Measurements from ENCODE around the gene FXYD2. TPM values are rescaled to one million over a fixed set of nuclear protein-coding genes. Genes with fewer than 3 reads are reported as not detected.

Gene FXYD2
- total and polyA plus RNA-seq, 10 of the 15 experiments (the other 5 are each of a cell fraction or from before 2014, with no cell fraction given): 1.2 to 4.5 (median 2.4) TPM

DNA sequence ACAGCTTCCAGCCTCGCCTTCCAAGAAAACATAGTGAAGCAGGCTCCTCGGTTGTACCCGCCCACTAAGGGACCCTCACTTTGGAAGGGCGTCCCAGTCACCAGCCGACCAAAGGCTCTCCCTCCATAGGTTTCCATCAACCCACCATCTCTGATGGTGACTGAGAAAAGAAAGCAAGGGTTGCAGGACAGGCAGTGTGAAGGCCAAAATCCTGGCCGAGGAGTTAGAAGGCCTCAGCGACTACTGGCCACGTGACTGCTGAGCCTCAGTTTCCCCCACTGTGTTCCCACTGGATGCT, 49.2 kb upstream of the FXYD2 start:
- no peak for DNase-seq (ENCODE audit: low read depth, low spot score)
- peaks cover 13 to 18% of the 10 kb centered on the region in 2 experiments for H3K27me3 ChIP-seq (replicated peaks in 1 of 2; ENCODE audit: control insufficient read depth in 2 of 2, insufficient read depth in 2 of 2, low read length in 1 of 2)
- H3K27ac ChIP-seq (ENCODE audit: control insufficient read depth, insufficient read depth): no peak overlapping the region
- in situ Hi-C loops (cut with MboI) (no loop called here), intact Hi-C loops (cut with micrococcal nuclease; ENCODE audit: unreplicated experiment) (no loop called here)
- no peak overlapping the region for H3K4me2 ChIP-seq (ENCODE audit: control insufficient read depth, insufficient read depth)
- RAD21 ChIA-PET (ENCODE audit: unreplicated experiment): no interaction called here
- no peaks in the 10 kb centered on the region for H3K9me3 ChIP-seq (replicated peaks; ENCODE audit: control insufficient read depth, insufficient read depth, low read length)
- CTCF ChIA-PET: no interaction called here
- 27% methylated on average over 8 of the region's 8 CpGs for WGBS (ENCODE audit: insufficient coverage, insufficient replicate concordance, low lambda C conversion rate, missing lambda C conversion rate)
- ATAC-seq: no peak
- POLR2A ChIA-PET: no interaction called here
- no peaks in the 10 kb centered on the region for H3K79me2 ChIP-seq (ENCODE audit: control insufficient read depth, insufficient read depth, low read length)
- H3K36me3 ChIP-seq (ENCODE audit: control insufficient read depth in 2 of 2, insufficient read depth in 2 of 2, low read length in 1 of 2): no peaks in the 10 kb centered on the region
- H3K4me1 ChIP-seq (ENCODE audit: control insufficient read depth, insufficient read depth, low read length): no peaks in the 10 kb centered on the region
- H4K20me1 ChIP-seq (ENCODE audit: control insufficient read depth, insufficient read depth): no peaks in the 10 kb centered on the region; the same call in 1 of the 2 replicates
- no peak overlapping the region for H2AFZ ChIP-seq (ENCODE audit: control insufficient read depth, low read depth, low read length)
- no peak for FAIRE-seq
- no peak overlapping the region for H3K9ac ChIP-seq (ENCODE audit: control insufficient read depth, insufficient read depth, low read length)
- TF ChIP-seq, protein P1, sequence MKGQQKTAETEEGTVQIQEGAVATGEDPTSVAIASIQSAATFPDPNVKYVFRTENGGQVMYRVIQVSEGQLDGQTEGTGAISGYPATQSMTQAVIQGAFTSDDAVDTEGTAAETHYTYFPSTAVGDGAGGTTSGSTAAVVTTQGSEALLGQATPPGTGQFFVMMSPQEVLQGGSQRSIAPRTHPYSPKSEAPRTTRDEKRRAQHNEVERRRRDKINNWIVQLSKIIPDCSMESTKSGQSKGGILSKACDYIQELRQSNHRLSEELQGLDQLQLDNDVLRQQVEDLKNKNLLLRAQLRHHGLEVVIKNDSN (IDR thresholded peaks at IDR 0.05; ENCODE audit: borderline replicate concordance, extremely low read length, insufficient read depth, low read depth, low read length): peak; percentile 18
- no peak for TF ChIP-seq GATAD2B (conservative IDR thresholded peaks at IDR 0.05; ENCODE audit: low read depth)
- SMC1A ChIA-PET (ENCODE audit: uncharacterized antibody, unreplicated experiment): no interaction called here
- H3K4me3 ChIP-seq: no peak overlapping the region
- BruUV-seq (replicated peaks): no TSS peak

- intact Hi-C loops (cut with micrococcal nuclease; ENCODE audit: unreplicated experiment): no loop called here
- ChIA-PET SMC1A (ENCODE audit: uncharacterized antibody, unreplicated experiment) (interaction anchor here (0.8 to 1.4 kb wide), 2 partner anchors 8 to 11 kb away, joined by 3 read pairs; no protein-coding TSS in a partner anchor), RAD21 (ENCODE audit: unreplicated experiment) (no interaction called here), POLR2A (no interaction called here), CTCF (no interaction called here)
- Histone ChIP-seq H4K20me1 (ENCODE audit: control insufficient read depth, insufficient read depth) (no peaks in the 10 kb centered on the region; the same call in 1 of the 2 replicates), H3K4me1 (ENCODE audit: control insufficient read depth, insufficient read depth, low read length) (no peaks in the 10 kb centered on the region), H3K9me3 (replicated peaks; ENCODE audit: control insufficient read depth, insufficient read depth, low read length) (no peaks in the 10 kb centered on the region), H3K36me3 (ENCODE audit: control insufficient read depth in 2 of 2, insufficient read depth in 2 of 2, low read length in 1 of 2) (no peaks in the 10 kb centered on the region), H3K9ac (ENCODE audit: control insufficient read depth, insufficient read depth, low read length) (no peak overlapping the region), H3K27ac (ENCODE audit: control insufficient read depth, insufficient read depth) (no peak overlapping the region), H3K79me2 (ENCODE audit: control insufficient read depth, insufficient read depth, low read length) (no peaks in the 10 kb centered on the region), H3K4me2 (ENCODE audit: control insufficient read depth, insufficient read depth) (no peak overlapping the region), H3K27me3 (replicated peaks in 1 of 2; ENCODE audit: control insufficient read depth in 2 of 2, insufficient read depth in 2 of 2, low read length in 1 of 2) (peaks cover 13 to 15% of the 10 kb centered on the region in 2 experiments), H3K4me3 (no peak overlapping the region), H2AFZ (ENCODE audit: control insufficient read depth, low read depth, low read length) (no peak overlapping the region)
- FAIRE-seq: no peak
- DNase-seq (ENCODE audit: low read depth, low spot score): no peak
- no peak for TF ChIP-seq SP1 (IDR thresholded peaks at IDR 0.05; ENCODE audit: low read depth, low read length)
- TF ChIP-seq NR2C2 (IDR thresholded peaks at IDR 0.05; ENCODE audit: borderline replicate concordance, control insufficient read depth, insufficient read length, low read depth): no peak
- TF ChIP-seq RBBP5 (conservative IDR thresholded peaks at IDR 0.05): no peak
- no peak for TF ChIP-seq CBX5 (IDR thresholded peaks at IDR 0.05; ENCODE audit: low read depth)
- TF ChIP-seq ZBED1 (IDR thresholded peaks at IDR 0.05; ENCODE audit: borderline replicate concordance): no peak
- no peak for TF ChIP-seq ZSCAN29 (IDR thresholded peaks at IDR 0.05)
- TF ChIP-seq RAD51 (IDR thresholded peaks at IDR 0.05): no peak
- 39% methylated on average over 15 of the region's 15 CpGs for WGBS (ENCODE audit: insufficient coverage, insufficient replicate concordance, low lambda C conversion rate, missing lambda C conversion rate)
- in situ Hi-C loops (cut with MboI): no loop called here
- BruUV-seq (replicated peaks): no TSS peak
- peak; percentile 42; the same call in 2 of the 3 replicates for ATAC-seq
Observed at GRCh38 chr11:117872975-117873827, 48.7 kb upstream of the FXYD2 start.
